GM12878 (cell line): ENCODE data around the gene IL1B. TPM values are rescaled to one million over a fixed set of nuclear protein-coding genes. Genes with fewer than 3 reads are reported as not detected.

ENCODE experiments used
- ATAC-seq: fragments of 200-7000 bp; cut with Tn5 transposase; 3 replicates; pipeline ENCODE4 v1.9.1; 2020; ENCODE audit warnings: mild to moderate bottlenecking, moderate library complexity
- BruUV-seq: library from RNA; stranded (reverse); fragments of 400-500 nt; replicated peaks from 2 replicates; lab custom pipeline; 2021; lab: Mats Ljungman, UMichigan
- CTCF ChIA-PET: fragments of 300-600 bp; sonication (Branson Sonifier 250); formaldehyde crosslinking; extraction: SDS; loops from one replicate; lab custom pipeline; 2021; ENCODE audit warnings: inconsistent platforms; lab: Yijun Ruan, JAX
- POLR2A ChIA-PET: fragments of 350-600 bp; formaldehyde crosslinking; extraction: SDS; loops from one replicate; lab custom pipeline; 2021; ENCODE audit warnings: inconsistent platforms; lab: Charles Lee
- RAD21 ChIA-PET: fragments of 300-600 bp; sonication (Branson Sonifier 250); formaldehyde crosslinking; loops from one replicate; lab custom pipeline; 2023; ENCODE audit warnings: antibody characterized with exemption; ENCODE audit not compliant: unreplicated experiment; lab: Charles Lee
- SMC1A ChIA-PET: fragments of 300-600 bp; sonication (Branson Sonifier 250); formaldehyde crosslinking; loops from one replicate; lab custom pipeline; 2023; ENCODE audit not compliant: unreplicated experiment, uncharacterized antibody; lab: Charles Lee
- DNase-seq: peaks from one replicate; pipeline ENCODE4 v3.0.0-alpha.2; 2011; ENCODE audit warnings: low read depth, low spot score
- FAIRE-seq: peaks from 3 replicates; lab custom pipeline; 2011; peaks lifted over from hg19 to GRCh38; lab: Jason Lieb, UNC
- H2AFZ ChIP-seq: 2 replicates; pipeline ENCODE4 v1.6.0; 2011; ENCODE audit warnings: low read depth, low read length, control low read depth; ENCODE audit not compliant: control insufficient read depth
- H3K27ac ChIP-seq: 2 replicates; pipeline ENCODE4 v1.5.1; 2011; ENCODE audit warnings: control low read depth; ENCODE audit not compliant: control insufficient read depth, insufficient read depth
- H3K27me3 ChIP-seq, 2 experiments: replicated peaks in 1 of 2; 2 replicates each; pipeline versions ENCODE4 v1.6.0 to v1.6.1; 2011; ENCODE audit warnings: low read length in 1 of 2; ENCODE audit not compliant: control insufficient read depth in 2 of 2, insufficient read depth in 2 of 2
- H3K36me3 ChIP-seq, 2 experiments: 2 replicates each; pipeline ENCODE4 v1.5.1; 2011; ENCODE audit warnings: low read length in 1 of 2; ENCODE audit not compliant: control insufficient read depth in 2 of 2, insufficient read depth in 2 of 2
- H3K4me1 ChIP-seq: 2 replicates; pipeline ENCODE4 v1.6.1; 2011; ENCODE audit warnings: mild to moderate bottlenecking, low read length, moderate library complexity, mixed read lengths; ENCODE audit not compliant: control insufficient read depth, insufficient read depth
- H3K4me2 ChIP-seq: 2 replicates; pipeline ENCODE4 v1.6.0; 2011; ENCODE audit warnings: control low read depth; ENCODE audit not compliant: control insufficient read depth, insufficient read depth
- H3K4me3 ChIP-seq: fragments of 200-600 bp; sonication (generic); 2 replicates; pipeline ENCODE4 v1.5.1; 2016
- H3K79me2 ChIP-seq: 2 replicates; pipeline ENCODE4 v1.6.0; 2011; ENCODE audit warnings: low read length; ENCODE audit not compliant: control insufficient read depth, insufficient read depth
- H3K9ac ChIP-seq: 2 replicates; pipeline ENCODE4 v1.8.0; 2011; ENCODE audit warnings: low read length, control low read depth, mixed read lengths; ENCODE audit not compliant: control insufficient read depth, insufficient read depth
- H3K9me3 ChIP-seq: replicated peaks from 3 replicates; pipeline ENCODE4 v1.5.1; 2011; ENCODE audit warnings: mild to moderate bottlenecking, low read length; ENCODE audit not compliant: control insufficient read depth, insufficient read depth
- H4K20me1 ChIP-seq: 2 replicates; pipeline ENCODE4 v1.6.0; 2011; ENCODE audit not compliant: control insufficient read depth, insufficient read depth
- CHD1 ChIP-seq: IDR thresholded peaks from 2 replicates; pipeline ENCODE4 v1.6.1; 2012; ENCODE audit warnings: low read depth, low read length, improper control_type of control experiment
- CHD2 ChIP-seq: IDR thresholded peaks from 2 replicates; pipeline ENCODE4 v1.6.1; 2011; ENCODE audit warnings: low read depth, low read length, improper control_type of control experiment, borderline replicate concordance
- ETV6 ChIP-seq, 2 experiments: fragments of 450-650 bp in 1 of 2; IDR thresholded peaks in 1 of 2; conservative IDR thresholded peaks in 1 of 2; 2 replicates each; pipeline ENCODE4 v1.6.1; 2014; ENCODE audit warnings: antibody characterized with exemption in 1 of 2, borderline replicate concordance in 1 of 2, low read depth in 1 of 2, mild to moderate bottlenecking in 1 of 2, moderate library complexity in 1 of 2
- IRF4 ChIP-seq: IDR thresholded peaks from 2 replicates; pipeline ENCODE4 v1.6.1; 2011; ENCODE audit warnings: low read depth, low read length
- MTA3 ChIP-seq: IDR thresholded peaks from 2 replicates; pipeline ENCODE4 v1.6.1; 2012; ENCODE audit warnings: low read length, inconsistent platforms, borderline replicate concordance
- NBN ChIP-seq: fragments of 450-650 bp; IDR thresholded peaks from 2 replicates; pipeline ENCODE4 v1.6.1; 2016
- PAX5 ChIP-seq: IDR thresholded peaks from 2 replicates; pipeline ENCODE4 v1.6.1; 2011; ENCODE audit warnings: low read depth, low read length, borderline replicate concordance
- PAX8 ChIP-seq: fragments of 450-650 bp; IDR thresholded peaks from 2 replicates; pipeline ENCODE4 v1.6.1; 2017; ENCODE audit warnings: mild to moderate bottlenecking, moderate library complexity
- YBX1 ChIP-seq: fragments of 450-650 bp; IDR thresholded peaks from 2 replicates; pipeline ENCODE4 v1.6.1; 2016; ENCODE audit warnings: antibody characterized with exemption
- ZNF24 ChIP-seq: fragments of 450-650 bp; IDR thresholded peaks from 2 replicates; pipeline ENCODE4 v1.6.1; 2017; ENCODE audit warnings: antibody characterized with exemption, mild to moderate bottlenecking
- ZNF384 ChIP-seq: IDR thresholded peaks from 2 replicates; pipeline ENCODE4 v1.6.1; 2012; ENCODE audit warnings: low read depth, mild to moderate bottlenecking, low read length, improper control_type of control experiment, borderline replicate concordance
- WGBS: methylation state at CpG from one replicate; pipeline ENCODE4 v1.1.6; 2016; ENCODE audit warnings: low lambda C conversion rate; ENCODE audit not compliant: insufficient replicate concordance, insufficient coverage; ENCODE audit errors: missing lambda C conversion rate; 5-methylcytosine and 5-hydroxymethylcytosine counted together
- in situ Hi-C: fragments of 300-500 bp; cut with MboI; formaldehyde crosslinking; loops from 9 replicates; pipeline ENCODE4 v1.14.3; 2018; ENCODE audit warnings: mixed read lengths
- intact Hi-C: fragments of 100-400 bp; cut with micrococcal nuclease; formaldehyde crosslinking; loops from one replicate; pipeline ENCODE4 v1.14.2; 2022; ENCODE audit not compliant: unreplicated experiment
- polyA plus RNA-seq, 11 experiments: library from polyadenylated mRNA; depleted of rRNA in 4 of 11; unstranded in 6 of 11; stranded (reverse) in 5 of 11; fragments of >200 nt; fragmentation: Nextera tagmentation in 4 of 11; fragmentation: Illumina TruSeq in 1 of 11; extraction: Ambion mirVana in 4 of 11; extraction: Trizol in 1 of 11; gene quantifications; 1 replicate in 1 of 11; 2 replicates in 10 of 11; pipeline versions ENCODE4 v1.2.1 to v1.2.3, GENCODE V29; 2011 to 2016; ENCODE audit warnings: inconsistent platforms in 2 of 11, missing spikeins in 2 of 11, low read depth in 1 of 11
- total RNA-seq, 4 experiments: library from RNA; depleted of rRNA in 3 of 4; stranded (reverse); fragments of >200 nt in 3 of 4; fragmentation: Illumina TruSeq in 1 of 4; extraction: Trizol in 1 of 4; gene quantifications; 2 replicates each; pipeline versions ENCODE4 v1.2.1 to v1.2.3, GENCODE V29; 2013 to 2021
- TF ChIP-seq, protein P1 (sequence below), 3 experiments: IDR thresholded peaks in 2 of 3; conservative IDR thresholded peaks in 1 of 3; 2 replicates each; pipeline ENCODE4 v1.5.1; 2011; ENCODE audit warnings: low read depth in 3 of 3, low read length in 3 of 3, mild to moderate bottlenecking in 3 of 3, control low read depth in 2 of 3, moderate library complexity in 2 of 3, inconsistent platforms in 1 of 3, mixed read lengths in 1 of 3; ENCODE audit not compliant: control insufficient read depth in 2 of 3, insufficient read depth in 1 of 3; ENCODE audit errors: extremely low read depth in 1 of 3

IL1B gene
- total and polyA plus RNA-seq, 10 of the 15 experiments (the other 5 are each of a cell fraction or from before 2014, with no cell fraction given) = 0.20 to 1.6 (median 0.84) TPM

DNA sequence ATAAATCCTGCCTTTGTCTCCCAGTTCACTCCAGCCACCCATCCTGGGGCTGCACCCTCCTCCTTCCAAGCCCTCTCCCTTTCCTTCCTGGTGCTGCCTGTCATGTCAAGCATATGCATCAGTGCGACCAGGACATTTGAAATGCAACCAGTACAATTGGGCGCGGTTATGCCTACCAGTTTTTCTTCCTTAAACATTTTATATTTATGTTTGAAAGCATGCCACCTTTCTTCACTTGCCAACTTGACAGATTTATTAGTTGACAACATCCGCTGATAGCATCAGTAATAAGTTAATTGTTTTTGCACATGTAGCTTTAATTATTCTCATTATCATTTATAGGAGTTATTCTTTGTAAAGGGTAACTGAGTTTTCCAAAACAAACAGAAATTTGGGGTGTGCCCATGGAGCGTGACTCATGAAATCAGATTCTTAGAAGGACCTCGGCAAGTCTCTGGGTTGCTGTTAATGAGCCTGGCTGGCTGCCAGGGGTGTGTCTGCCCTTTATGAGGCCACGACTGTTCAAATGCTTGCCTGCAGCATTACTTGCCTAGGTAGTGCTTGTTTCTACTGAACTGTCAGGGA lies 32.8 kb upstream of the IL1B start:
- Histone ChIP-seq H3K4me1 (no peaks in the 10 kb centered on the region), H3K27me3 (no peaks in the 10 kb centered on the region; a peak in 1 of 4 replicates), H3K4me3 (no peak overlapping the region), H3K9ac (no peak overlapping the region), H3K36me3 (no peaks in the 10 kb centered on the region), H3K79me2 (no peaks in the 10 kb centered on the region), H2AFZ (no peak overlapping the region), H3K9me3 (no peaks in the 10 kb centered on the region), H3K27ac (no peak overlapping the region)
- WGBS = 55% methylated on average over 7 of the region's 7 CpGs
- RAD21 ChIA-PET = interaction anchor here (0.7 kb wide), 1 partner anchor 16 kb away, joined by 3 read pairs; no protein-coding TSS in a partner anchor
- BruUV-seq = no TSS peak
- in situ Hi-C loops = no loop called here
- CTCF ChIA-PET = interaction anchor here (1.0 to 1.5 kb wide), 2 partner anchors 9 to 120 kb away, joined by 3 to 5 read pairs; no protein-coding TSS in a partner anchor
- POLR2A ChIA-PET = interaction anchor here (0.5 to 0.6 kb wide), 2 partner anchors 8 to 250 kb away, joined by 5 to 7 read pairs; no protein-coding TSS in a partner anchor
- FAIRE-seq (no peak), DNase-seq (no peak), ATAC-seq (no peak)
- intact Hi-C loops = no loop called here
- SMC1A ChIA-PET = interaction anchor here (1.4 kb wide), 1 partner anchor 16 kb away, joined by 6 read pairs; no protein-coding TSS in a partner anchor
- TF ChIP-seq MTA3 = no peak
- no peak for TF ChIP-seq IRF4
- TF ChIP-seq ZNF384 = no peak
- no peak for TF ChIP-seq PAX5
- no peak for TF ChIP-seq CHD1
- TF ChIP-seq YBX1 = no peak
- TF ChIP-seq ETV6 (conservative IDR thresholded peaks at IDR 0.05 in 1 of 2, IDR thresholded peaks at IDR 0.05 in 1 of 2; ENCODE audit: borderline replicate concordance in 1 of 2, low read depth in 1 of 2) = no peak
- TF ChIP-seq, protein P1, sequence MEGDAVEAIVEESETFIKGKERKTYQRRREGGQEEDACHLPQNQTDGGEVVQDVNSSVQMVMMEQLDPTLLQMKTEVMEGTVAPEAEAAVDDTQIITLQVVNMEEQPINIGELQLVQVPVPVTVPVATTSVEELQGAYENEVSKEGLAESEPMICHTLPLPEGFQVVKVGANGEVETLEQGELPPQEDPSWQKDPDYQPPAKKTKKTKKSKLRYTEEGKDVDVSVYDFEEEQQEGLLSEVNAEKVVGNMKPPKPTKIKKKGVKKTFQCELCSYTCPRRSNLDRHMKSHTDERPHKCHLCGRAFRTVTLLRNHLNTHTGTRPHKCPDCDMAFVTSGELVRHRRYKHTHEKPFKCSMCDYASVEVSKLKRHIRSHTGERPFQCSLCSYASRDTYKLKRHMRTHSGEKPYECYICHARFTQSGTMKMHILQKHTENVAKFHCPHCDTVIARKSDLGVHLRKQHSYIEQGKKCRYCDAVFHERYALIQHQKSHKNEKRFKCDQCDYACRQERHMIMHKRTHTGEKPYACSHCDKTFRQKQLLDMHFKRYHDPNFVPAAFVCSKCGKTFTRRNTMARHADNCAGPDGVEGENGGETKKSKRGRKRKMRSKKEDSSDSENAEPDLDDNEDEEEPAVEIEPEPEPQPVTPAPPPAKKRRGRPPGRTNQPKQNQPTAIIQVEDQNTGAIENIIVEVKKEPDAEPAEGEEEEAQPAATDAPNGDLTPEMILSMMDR (IDR thresholded peaks at IDR 0.05 in 2 of 3, conservative IDR thresholded peaks at IDR 0.05 in 1 of 3; ENCODE audit: control insufficient read depth in 2 of 3, extremely low read depth in 1 of 3, insufficient read depth in 1 of 3, low read depth in 3 of 3, low read length in 3 of 3) = no peak
- TF ChIP-seq PAX8 = no peak
- TF ChIP-seq NBN = no peak
- TF ChIP-seq CHD2 = no peak
- no peak for TF ChIP-seq ZNF24
- TF ChIP-seq, all 136 proteins: peak for 0
- no peaks in the 10 kb centered on the region for H4K20me1 ChIP-seq
- no peak overlapping the region for H3K4me2 ChIP-seq
